ENCODE data around the gene ASTN2. TPM values are rescaled to one million over a fixed set of nuclear protein-coding genes. Genes with fewer than 3 reads are reported as not detected.

The ASTN2 gene
- total RNA-seq, 4 donors from 2014 or later, result 3.2 to 7.0 (median 5.4) TPM

DNA sequence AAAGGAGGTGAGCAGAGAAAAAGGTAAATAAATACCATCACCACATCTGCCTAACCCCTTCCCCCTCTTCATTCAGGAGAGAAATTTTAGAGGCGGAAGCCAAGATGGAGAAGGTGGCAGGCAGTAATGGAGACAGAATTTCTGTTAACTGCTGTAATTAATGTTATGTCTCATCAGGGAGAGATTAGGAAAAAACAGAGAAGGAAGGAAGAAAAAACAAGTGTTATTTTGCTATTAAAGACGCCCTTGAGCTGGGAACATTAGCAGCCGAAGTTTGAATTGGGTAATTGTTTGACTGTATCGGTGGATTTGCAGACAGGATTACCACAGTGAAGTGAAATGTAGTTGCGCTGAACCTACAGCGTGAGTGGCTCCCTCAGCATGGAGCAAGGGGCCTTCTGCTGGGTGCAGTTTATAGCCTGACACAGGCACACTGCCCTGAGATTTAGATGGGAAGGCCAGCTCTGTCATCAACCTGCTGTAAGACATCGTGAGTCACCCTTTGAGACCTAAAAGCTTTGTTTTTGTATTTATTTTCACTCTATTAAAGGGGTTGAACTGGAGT lies 136.3 kb downstream of the ASTN2 start:
- TF ChIP-seq CTCF (IDR thresholded peaks at IDR 0.05; ENCODE audit: low read depth), result no peak

- TF ChIP-seq CTCF (IDR thresholded peaks at IDR 0.05; ENCODE audit: low read depth), result no peak
These were observed 136.8 kb downstream of the ASTN2 start for GRCh38 chr9:117278020-117278419.

GRCh38 chr9:117276444-117276843 lies 138.4 kb downstream of the ASTN2 start:
- no peak for TF ChIP-seq CTCF (IDR thresholded peaks at IDR 0.05; ENCODE audit: low read depth)

DNA sequence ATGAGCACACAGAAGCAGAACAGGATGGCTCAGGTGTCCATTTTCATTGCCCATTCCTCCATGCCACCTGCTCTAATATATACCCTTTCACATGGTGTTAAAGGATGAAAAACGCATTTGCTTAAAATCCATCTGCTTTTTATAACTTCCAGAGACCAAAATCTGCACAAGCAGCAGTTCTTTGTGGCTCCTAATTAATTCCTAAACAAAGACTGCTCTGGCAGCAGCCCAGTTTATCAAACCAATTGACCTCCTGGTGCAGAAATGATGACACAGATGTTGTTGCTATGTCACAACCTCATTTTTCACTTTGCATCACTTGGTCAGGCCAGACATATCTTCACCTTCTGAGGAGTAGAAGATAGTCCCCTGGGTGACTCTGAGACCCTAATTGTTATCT lies 141.2 kb downstream of the ASTN2 start:
- TF ChIP-seq CTCF (IDR thresholded peaks at IDR 0.05; ENCODE audit: low read depth), result no peak

DNA sequence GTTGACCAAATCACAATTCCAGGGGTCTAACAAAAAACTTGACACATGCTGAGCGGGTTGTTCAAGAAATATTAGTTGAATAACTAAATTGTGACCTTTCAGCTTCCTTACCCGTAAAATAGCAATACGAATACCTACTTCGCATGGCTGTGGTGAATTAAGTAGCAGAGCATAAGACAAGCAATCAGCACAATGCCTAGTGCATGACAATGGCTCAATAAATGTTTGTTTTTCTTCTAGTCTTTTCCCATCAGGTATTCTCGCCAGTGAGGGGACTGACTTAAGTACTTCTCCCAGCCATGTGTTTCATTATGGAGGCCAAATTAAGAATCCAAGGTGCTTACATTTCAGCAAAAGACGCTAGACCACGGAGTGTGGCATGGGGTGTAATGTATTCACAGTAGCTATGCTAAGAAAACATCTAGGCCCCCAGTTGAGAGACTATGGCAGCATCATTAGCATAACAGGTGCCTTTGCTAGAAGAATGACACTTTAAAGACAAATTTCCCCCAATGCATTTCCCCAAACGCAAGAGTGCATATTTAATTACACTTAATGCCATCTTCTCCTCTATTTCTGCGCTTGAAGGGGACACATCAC lies 145.9 kb downstream of the ASTN2 start:
- TF ChIP-seq CTCF (IDR thresholded peaks at IDR 0.05; ENCODE audit: low read depth), result no peak

DNA sequence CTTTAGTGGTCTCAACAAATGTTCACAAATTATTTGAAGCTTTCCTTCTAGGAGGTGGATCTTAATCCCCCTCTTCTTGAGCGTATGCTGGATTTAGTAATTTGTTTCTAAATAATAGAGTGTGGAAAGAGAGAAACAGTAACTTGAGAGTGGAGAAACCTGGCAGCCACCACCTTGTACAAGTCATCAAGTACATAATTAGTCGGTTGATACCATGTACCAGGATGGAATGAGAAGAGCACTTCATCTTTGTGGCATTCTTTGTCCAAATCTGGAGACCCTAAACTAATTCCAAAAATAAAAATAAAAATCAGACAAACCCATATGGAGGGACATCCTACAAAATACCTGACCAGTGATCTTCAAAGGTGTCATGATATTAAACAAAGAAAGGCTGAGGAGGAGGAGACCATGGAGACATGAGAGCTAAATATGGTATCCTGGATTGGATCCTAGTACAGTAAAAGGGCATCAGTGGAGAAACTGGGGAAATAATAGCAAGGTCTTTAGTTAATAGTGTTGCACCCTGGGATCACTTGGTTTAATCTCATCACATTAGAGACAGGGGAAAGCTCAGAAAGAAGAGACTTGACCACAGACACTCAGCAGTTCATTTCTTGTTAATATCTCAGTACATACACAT lies 147.9 kb downstream of the ASTN2 start:
- TF ChIP-seq CTCF (IDR thresholded peaks at IDR 0.05; ENCODE audit: low read depth), result no peak

- no peak for TF ChIP-seq CTCF (IDR thresholded peaks at IDR 0.05; ENCODE audit: low read depth)
These were observed 149.6 kb downstream of the ASTN2 start for GRCh38 chr9:117265253-117265652.
